Progenitor cell of endocrine pancreas (in vitro differentiated cells): ENCODE results near the gene GCLC. TPM values are rescaled to one million over a fixed set of nuclear protein-coding genes. Genes with fewer than 3 reads are reported as not detected.

Experiments used
- DNase-seq: peaks from one replicate; pipeline ENCODE4 v3.0.0; 2021; ENCODE audit warnings: low spot score; ENCODE audit not compliant: unreplicated experiment
- H3K27ac Mint-ChIP-seq: 2 replicates; pipeline ENCODE4 v1.8.0; 2021; ENCODE audit warnings: mild to moderate bottlenecking, moderate library complexity, mixed read lengths
- H3K27me3 Mint-ChIP-seq: 2 replicates; pipeline ENCODE4 v1.8.0; 2021; ENCODE audit warnings: mixed read lengths
- H3K36me3 Mint-ChIP-seq: 2 replicates; pipeline ENCODE4 v1.8.0; 2022; ENCODE audit warnings: mixed read lengths; ENCODE audit not compliant: insufficient read depth
- H3K4me1 Mint-ChIP-seq: 2 replicates; pipeline ENCODE4 v1.8.0; 2021; ENCODE audit warnings: low read depth, mixed read lengths
- H3K4me3 Mint-ChIP-seq: 2 replicates; pipeline ENCODE4 v1.8.0; 2021; ENCODE audit warnings: low read depth, mild to moderate bottlenecking, moderate library complexity, mixed read lengths
- H3K9me3 Mint-ChIP-seq: 2 replicates; pipeline ENCODE4 v1.8.0; 2021; ENCODE audit warnings: low read depth, mixed read lengths
- total RNA-seq: library from RNA; stranded (reverse); gene quantifications from 2 replicates; pipeline ENCODE4 v1.2.1, GENCODE V29; 2021
- TF ChIP-seq, protein P1 (sequence below): fragments of 200-600 bp; sonication (generic); IDR thresholded peaks from one replicate; pipeline ENCODE4 v1.5.0; 2021; ENCODE audit warnings: antibody characterized with exemption, mild to moderate bottlenecking; ENCODE audit not compliant: unreplicated experiment

The GCLC gene
- total RNA-seq, 1 donor from 2014 or later = 34.2 TPM

- no peak overlapping the region for H3K4me3 Mint-ChIP-seq
- H3K4me1 Mint-ChIP-seq = peaks cover 2% of the 10 kb centered on the region
- TF ChIP-seq, protein P1, sequence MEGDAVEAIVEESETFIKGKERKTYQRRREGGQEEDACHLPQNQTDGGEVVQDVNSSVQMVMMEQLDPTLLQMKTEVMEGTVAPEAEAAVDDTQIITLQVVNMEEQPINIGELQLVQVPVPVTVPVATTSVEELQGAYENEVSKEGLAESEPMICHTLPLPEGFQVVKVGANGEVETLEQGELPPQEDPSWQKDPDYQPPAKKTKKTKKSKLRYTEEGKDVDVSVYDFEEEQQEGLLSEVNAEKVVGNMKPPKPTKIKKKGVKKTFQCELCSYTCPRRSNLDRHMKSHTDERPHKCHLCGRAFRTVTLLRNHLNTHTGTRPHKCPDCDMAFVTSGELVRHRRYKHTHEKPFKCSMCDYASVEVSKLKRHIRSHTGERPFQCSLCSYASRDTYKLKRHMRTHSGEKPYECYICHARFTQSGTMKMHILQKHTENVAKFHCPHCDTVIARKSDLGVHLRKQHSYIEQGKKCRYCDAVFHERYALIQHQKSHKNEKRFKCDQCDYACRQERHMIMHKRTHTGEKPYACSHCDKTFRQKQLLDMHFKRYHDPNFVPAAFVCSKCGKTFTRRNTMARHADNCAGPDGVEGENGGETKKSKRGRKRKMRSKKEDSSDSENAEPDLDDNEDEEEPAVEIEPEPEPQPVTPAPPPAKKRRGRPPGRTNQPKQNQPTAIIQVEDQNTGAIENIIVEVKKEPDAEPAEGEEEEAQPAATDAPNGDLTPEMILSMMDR = no peak
- peaks cover 6% of the 10 kb centered on the region for H3K9me3 Mint-ChIP-seq
- H3K36me3 Mint-ChIP-seq = no peaks in the 10 kb centered on the region
- no peak for DNase-seq
- H3K27me3 Mint-ChIP-seq = no peaks in the 10 kb centered on the region
- no peak overlapping the region for H3K27ac Mint-ChIP-seq
These were observed 88.1 kb downstream of the GCLC start for GRCh38 chr6:53456809-53457208.

GRCh38 chr6:53455678-53456077 is 89.2 kb downstream of the GCLC start:
- H3K4me3 Mint-ChIP-seq = no peak overlapping the region
- TF ChIP-seq, protein P1 = no peak
- H3K4me1 Mint-ChIP-seq = peaks cover 2% of the 10 kb centered on the region
- H3K27me3 Mint-ChIP-seq = no peaks in the 10 kb centered on the region
- H3K27ac Mint-ChIP-seq = no peak overlapping the region
- H3K9me3 Mint-ChIP-seq = peaks cover 9% of the 10 kb centered on the region
- H3K36me3 Mint-ChIP-seq = no peaks in the 10 kb centered on the region
- no peak for DNase-seq

DNA sequence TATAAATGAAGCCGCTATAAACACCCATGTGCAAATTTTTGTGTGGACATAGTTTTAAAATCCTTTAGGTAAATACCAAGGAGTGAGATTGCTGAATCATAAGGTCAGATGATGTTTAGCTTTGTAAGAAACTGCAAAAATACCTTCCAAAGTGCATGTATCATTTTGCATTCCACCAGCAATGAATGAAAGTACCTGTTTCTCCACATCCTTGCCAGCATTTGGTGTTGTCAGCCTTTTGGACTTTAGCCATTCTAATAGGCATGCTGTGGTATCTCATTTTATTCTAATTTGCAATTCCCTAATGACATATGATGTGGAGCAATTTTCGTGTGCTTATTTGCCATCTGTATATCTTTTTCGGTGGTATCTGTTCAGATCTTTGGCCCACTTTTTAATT is 93.7 kb downstream of the GCLC start:
- Mint-ChIP-seq H3K36me3 (no peaks in the 10 kb centered on the region), H3K27ac (no peak overlapping the region), H3K27me3 (no peaks in the 10 kb centered on the region), H3K9me3 (peaks cover 9% of the 10 kb centered on the region), H3K4me1 (no peaks in the 10 kb centered on the region), H3K4me3 (no peak overlapping the region)
- TF ChIP-seq, protein P1 = no peak
- no peak for DNase-seq

GRCh38 chr6:53447865-53448264 is 97.0 kb downstream of the GCLC start:
- no peaks in the 10 kb centered on the region for H3K36me3 Mint-ChIP-seq
- H3K4me3 Mint-ChIP-seq = no peak overlapping the region
- TF ChIP-seq, protein P1 = no peak
- peaks cover 4% of the 10 kb centered on the region for H3K27me3 Mint-ChIP-seq
- no peaks in the 10 kb centered on the region for H3K4me1 Mint-ChIP-seq
- H3K27ac Mint-ChIP-seq = no peak overlapping the region
- DNase-seq = no peak
- peaks cover 3% of the 10 kb centered on the region for H3K9me3 Mint-ChIP-seq

Other genes with a start within 250 kb of the GCLC start
- 67.1 and 74.4 TPM in 2 replicates for gene ELOVL5, start 196.2 kb downstream of the GCLC start, total RNA-seq
- gene KLHL31, start 120.7 kb upstream of the GCLC start, total RNA-seq = 0.84 and 1.3 TPM in 2 replicates
- gene LRRC1, start 249.9 kb upstream of the GCLC start, total RNA-seq = 36.2 and 39.2 TPM in 2 replicates